Measurements from ENCODE around the gene FAM89A. TPM values are rescaled to one million over a fixed set of nuclear protein-coding genes. Genes with fewer than 3 reads are reported as not detected.

The FAM89A gene
- total RNA-seq, 1 experiment from 2014 or later = 23.6 TPM

- Histone ChIP-seq H3K4me1 (ENCODE audit: control insufficient read depth in 1 of 2, insufficient read depth in 2 of 2, low read length in 2 of 2) (peaks cover 9 to 38% of the 10 kb centered on the region in 2 experiments; a peak in 3 of 4 replicates), H4K20me1 (ENCODE audit: insufficient read depth) (no peaks in the 10 kb centered on the region), H2AFZ (ENCODE audit: low read depth, low read length, poor library complexity, severe bottlenecking) (no peak overlapping the region), H3K79me2 (ENCODE audit: insufficient read depth, low read length) (no peaks in the 10 kb centered on the region), H3K27ac (ENCODE audit: low read depth, low read length) (no peak overlapping the region), H3K4me2 (ENCODE audit: low read length) (peak overlapping the region; percentile 15; the same call in 1 of the 2 replicates), H3K27me3 (ENCODE audit: insufficient read depth, low read length) (no peaks in the 10 kb centered on the region), H3K36me3 (ENCODE audit: control insufficient read depth in 1 of 2, insufficient read depth in 2 of 2, low read length in 2 of 2) (no peaks in the 10 kb centered on the region), H3K4me3 (replicated peaks in 1 of 2; ENCODE audit: low read depth in 1 of 2, low read length in 2 of 2) (no peak overlapping the region), H3K9me2 (ENCODE audit: insufficient read depth) (no peaks in the 10 kb centered on the region), H3K9me3 (ENCODE audit: control insufficient read depth in 1 of 2, insufficient read depth in 1 of 2, low read depth in 1 of 2, low read length in 2 of 2) (no peaks in the 10 kb centered on the region), H3K9ac (ENCODE audit: low read length) (no peak overlapping the region)
- RAD21 ChIA-PET (ENCODE audit: low non-redundant PET in 1 of 2, low total read pairs in 2 of 2, uncharacterized antibody in 2 of 2, unreplicated experiment in 2 of 2) = no interaction called here
- POLR2A ChIA-PET = no interaction called here
- intact Hi-C loops (cut with micrococcal nuclease) = no loop called here
- DNase-seq (ENCODE audit: low read depth, low spot score) = no peak
- CTCF ChIA-PET = no interaction called here
- ATAC-seq = no peak
- TF ChIP-seq EZH2 (IDR thresholded peaks at IDR 0.05) (no peak), TCF7L2 (IDR thresholded peaks at IDR 0.05; ENCODE audit: borderline replicate concordance, extremely low read depth, insufficient read depth, insufficient read length) (no peak), ZFX (IDR thresholded peaks at IDR 0.05) (no peak), POLR2A (IDR thresholded peaks at IDR 0.05; ENCODE audit: borderline replicate concordance, extremely low read depth, insufficient read depth, insufficient read length) (no peak), MAX (IDR thresholded peaks at IDR 0.05) (no peak), REST (IDR thresholded peaks at IDR 0.05; ENCODE audit: low read depth) (no peak), JUND (IDR thresholded peaks at IDR 0.05) (no peak), SRF (IDR thresholded peaks at IDR 0.05; ENCODE audit: low read depth) (no peak), EZH2phosphoT487 (IDR thresholded peaks at IDR 0.05; ENCODE audit: borderline replicate concordance) (no peak), YY1 (IDR thresholded peaks at IDR 0.05; ENCODE audit: extremely low read depth, insufficient replicate concordance, low read depth, low read length) (no peak), EGR1 (IDR thresholded peaks at IDR 0.05; ENCODE audit: low read depth) (no peak), ELF1 (IDR thresholded peaks at IDR 0.05; ENCODE audit: borderline replicate concordance, low read depth) (no peak), CBX3 (IDR thresholded peaks at IDR 0.05; ENCODE audit: low read depth) (no peak), SIN3A (IDR thresholded peaks at IDR 0.05; ENCODE audit: low read depth) (no peak), POLR2AphosphoS5 (IDR thresholded peaks at IDR 0.05; ENCODE audit: low read depth, low read length) (no peak)
- TF ChIP-seq, protein P1, sequence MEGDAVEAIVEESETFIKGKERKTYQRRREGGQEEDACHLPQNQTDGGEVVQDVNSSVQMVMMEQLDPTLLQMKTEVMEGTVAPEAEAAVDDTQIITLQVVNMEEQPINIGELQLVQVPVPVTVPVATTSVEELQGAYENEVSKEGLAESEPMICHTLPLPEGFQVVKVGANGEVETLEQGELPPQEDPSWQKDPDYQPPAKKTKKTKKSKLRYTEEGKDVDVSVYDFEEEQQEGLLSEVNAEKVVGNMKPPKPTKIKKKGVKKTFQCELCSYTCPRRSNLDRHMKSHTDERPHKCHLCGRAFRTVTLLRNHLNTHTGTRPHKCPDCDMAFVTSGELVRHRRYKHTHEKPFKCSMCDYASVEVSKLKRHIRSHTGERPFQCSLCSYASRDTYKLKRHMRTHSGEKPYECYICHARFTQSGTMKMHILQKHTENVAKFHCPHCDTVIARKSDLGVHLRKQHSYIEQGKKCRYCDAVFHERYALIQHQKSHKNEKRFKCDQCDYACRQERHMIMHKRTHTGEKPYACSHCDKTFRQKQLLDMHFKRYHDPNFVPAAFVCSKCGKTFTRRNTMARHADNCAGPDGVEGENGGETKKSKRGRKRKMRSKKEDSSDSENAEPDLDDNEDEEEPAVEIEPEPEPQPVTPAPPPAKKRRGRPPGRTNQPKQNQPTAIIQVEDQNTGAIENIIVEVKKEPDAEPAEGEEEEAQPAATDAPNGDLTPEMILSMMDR (IDR thresholded peaks at IDR 0.05 in 2 of 3, conservative IDR thresholded peaks at IDR 0.05 in 1 of 3; ENCODE audit: borderline replicate concordance in 1 of 3, insufficient read depth in 1 of 3, low read depth in 2 of 3, low read length in 2 of 3) = no peak
- no TSS peak for BruUV-seq (replicated peaks)
Observed at GRCh38 chr1:231058416-231059109, 18.5 kb upstream of the FAM89A start.

Data from HCT116 (cell line).